HG03095 (cell line): Measurements from ENCODE around the gene KMT2B.
"Not testable (repeated sequence)": the region's sequence is repeated elsewhere in the genome, so short reads cannot be mapped to it uniquely, and the experiment has no call there.

Experiments used
- ATAC-seq: cut with Tn5 transposase; IDR thresholded peaks from one replicate; pipeline ENCODE4 v1.9.1; 2021; ENCODE audit warnings: moderate library complexity; ENCODE audit not compliant: unreplicated experiment

KMT2B gene

GRCh38 chr19:35712567-35713505 is 5.0 kb upstream of the KMT2B start:
- ATAC-seq, result peak; percentile 20

GRCh38 chr19:35713506-35713850 is 4.3 kb upstream of the KMT2B start:
- ATAC-seq, result no peak

- ATAC-seq, result no peak
Measured at GRCh38 chr19:35713904-35714495, 3.8 kb upstream of the KMT2B start.

DNA sequence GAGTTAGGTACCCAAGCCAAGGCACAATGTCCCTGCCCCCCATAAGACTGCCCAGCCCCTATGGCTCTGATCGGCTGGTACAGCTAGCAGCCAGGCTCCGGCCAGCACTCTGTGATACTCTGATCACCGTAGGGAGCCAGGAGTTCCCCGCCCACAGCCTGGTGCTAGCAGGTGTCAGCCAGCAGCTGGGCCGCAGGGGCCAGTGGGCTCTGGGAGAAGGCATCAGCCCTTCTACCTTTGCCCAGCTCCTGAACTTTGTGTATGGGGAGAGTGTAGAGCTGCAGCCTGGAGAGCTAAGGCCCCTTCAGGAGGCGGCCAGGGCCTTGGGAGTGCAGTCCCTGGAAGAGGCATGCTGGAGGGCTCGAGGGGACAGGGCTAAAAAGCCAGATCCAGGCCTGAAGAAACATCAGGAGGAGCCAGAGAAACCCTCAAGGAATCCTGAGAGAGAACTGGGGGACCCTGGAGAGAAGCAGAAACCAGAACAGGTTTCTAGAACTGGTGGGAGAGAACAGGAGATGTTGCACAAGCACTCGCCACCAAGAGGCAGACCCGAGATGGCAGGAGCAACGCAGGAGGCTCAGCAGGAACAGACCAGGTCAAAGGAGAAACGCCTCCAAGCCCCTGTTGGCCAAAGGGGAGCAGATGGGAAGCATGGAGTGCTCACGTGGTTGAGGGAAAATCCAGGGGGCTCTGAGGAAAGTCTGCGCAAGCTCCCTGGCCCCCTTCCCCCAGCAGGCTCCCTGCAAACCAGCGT is 3.0 kb upstream of the KMT2B start:
- ATAC-seq, result no peak

DNA sequence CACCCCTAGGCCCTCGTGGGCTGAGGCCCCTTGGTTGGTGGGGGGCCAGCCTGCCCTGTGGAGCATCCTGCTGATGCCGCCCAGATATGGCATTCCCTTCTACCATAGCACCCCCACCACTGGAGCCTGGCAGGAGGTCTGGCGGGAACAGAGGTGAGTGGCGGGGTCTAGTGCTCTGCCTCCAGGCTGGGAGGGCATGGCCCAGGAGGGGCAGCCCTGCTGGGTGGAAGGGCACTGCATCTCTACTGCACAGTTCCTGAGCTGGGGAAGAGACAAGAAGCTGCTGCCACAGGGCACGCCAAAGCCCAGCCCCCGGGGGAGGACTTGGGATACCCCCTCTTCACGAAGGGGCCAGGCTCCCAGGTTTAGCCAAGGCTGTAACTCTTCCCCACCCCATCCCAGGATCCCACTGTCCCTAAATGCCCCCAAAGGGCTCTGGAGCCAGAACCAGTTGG is 2.4 kb upstream of the KMT2B start:
- ATAC-seq, result no peak

DNA sequence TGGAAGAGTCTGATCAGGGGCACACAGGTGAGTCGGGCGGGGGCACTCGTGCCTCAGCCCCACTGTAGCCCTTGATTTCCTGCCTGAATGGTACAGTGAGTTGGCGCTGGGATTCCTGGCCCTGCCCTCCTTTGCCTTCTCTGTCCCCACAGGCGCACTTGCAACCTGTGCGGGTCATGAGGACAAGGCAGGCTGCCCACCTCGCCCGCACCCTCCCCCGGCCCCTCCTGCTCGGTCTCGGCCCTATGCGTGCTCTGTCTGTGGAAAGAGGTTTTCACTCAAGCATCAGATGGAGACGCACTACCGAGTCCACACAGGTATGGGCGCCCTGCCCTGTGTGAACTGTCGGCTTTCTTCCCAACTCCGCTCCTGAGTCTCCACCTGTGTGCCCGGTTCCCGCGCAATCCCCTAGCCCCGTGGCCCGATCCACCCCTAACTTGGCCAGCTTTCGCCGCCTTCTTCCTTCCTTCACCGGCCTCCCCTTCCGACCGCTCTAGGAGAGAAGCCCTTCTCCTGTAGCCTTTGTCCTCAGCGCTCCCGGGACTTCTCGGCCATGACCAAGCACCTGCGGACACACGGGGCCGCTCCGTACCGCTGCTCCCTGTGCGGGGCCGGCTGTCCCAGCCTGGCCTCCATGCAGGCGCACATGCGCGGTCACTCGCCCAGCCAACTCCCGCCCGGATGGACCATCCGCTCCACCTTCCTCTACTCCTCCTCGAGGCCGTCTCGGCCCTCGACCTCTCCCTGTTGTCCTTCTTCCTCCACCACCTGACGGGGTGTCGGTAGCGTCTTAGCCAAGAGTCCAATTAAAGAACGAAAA is 1.6 kb upstream of the KMT2B start:
- no peak for ATAC-seq

DNA sequence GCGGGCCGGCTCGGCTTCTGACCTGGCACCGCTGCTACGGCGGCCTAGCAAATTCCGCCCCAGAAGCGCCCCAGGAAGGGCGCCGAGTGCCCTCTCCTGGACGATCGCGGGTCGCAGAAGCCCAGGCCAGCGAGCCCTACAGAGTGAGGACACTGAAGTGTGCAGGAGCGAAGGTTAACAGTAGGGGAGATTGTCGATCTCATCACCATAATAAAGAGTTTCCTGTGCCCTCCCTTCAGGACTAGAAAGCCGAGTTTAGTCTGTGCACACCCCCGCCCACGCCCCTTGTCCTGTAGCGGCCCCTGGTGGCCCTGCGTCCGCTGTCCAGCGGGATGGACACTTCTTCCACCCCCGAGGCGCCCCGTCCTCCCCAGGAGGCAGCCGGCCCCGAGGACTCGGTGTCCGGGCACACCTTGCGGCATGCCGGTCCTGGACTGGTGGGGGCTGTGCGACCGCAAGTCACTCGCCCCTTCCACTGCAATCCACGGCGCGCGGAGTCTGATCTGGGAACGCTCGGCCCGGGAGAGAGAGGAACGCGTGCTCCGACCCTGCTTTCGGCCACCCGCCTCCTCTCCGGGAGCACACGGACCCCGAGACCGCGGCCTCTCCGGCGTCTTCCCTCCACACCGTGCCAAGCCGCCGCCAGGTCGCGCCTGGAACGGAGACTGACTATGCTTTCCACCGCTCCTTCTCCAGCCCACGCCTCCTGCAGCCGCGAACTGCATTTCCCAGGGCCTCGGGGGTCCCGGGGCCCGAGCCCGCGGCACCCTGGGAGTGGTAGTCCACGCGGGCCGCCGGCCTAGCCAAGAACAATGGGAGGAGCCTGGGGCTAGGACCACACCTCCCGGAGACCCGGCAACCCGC is 770 bp upstream of the KMT2B start:
- peak; percentile 44 for ATAC-seq

DNA sequence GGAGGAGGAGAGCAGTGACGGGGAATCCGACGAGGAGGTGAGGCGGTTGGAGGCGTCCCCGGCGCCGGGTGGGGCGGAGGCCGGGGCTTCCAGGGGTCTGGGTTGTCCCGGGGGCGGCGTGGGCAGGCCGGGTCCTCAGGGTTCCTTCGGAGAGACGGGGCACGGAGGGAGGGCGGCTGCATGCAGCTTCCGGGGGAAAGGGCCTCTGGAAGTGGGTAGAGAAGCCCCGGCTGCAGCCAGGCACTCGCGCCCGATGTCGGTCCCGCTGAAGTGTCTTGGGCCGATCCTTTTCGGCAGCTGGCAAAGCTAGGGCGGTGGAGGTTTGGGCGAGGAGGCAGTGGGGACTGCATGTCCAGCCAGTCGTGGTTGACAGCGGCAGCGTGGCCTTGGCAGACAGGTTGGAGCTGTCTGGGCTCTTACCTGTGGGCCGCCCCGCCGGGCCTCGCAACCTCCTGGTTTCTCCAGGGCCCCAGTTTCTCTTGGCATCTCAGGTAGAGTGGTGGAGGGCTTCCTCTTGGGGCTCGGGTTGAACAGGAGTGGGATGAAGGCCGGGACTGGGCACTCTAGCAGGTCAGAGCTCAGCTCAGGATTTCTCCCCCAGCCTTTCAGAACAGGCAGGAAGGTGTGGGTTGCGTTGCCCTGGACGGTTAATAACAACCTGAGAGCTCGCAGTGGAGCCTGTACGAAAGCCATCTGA is 690 bp downstream of the KMT2B start:
- no peak for ATAC-seq

DNA sequence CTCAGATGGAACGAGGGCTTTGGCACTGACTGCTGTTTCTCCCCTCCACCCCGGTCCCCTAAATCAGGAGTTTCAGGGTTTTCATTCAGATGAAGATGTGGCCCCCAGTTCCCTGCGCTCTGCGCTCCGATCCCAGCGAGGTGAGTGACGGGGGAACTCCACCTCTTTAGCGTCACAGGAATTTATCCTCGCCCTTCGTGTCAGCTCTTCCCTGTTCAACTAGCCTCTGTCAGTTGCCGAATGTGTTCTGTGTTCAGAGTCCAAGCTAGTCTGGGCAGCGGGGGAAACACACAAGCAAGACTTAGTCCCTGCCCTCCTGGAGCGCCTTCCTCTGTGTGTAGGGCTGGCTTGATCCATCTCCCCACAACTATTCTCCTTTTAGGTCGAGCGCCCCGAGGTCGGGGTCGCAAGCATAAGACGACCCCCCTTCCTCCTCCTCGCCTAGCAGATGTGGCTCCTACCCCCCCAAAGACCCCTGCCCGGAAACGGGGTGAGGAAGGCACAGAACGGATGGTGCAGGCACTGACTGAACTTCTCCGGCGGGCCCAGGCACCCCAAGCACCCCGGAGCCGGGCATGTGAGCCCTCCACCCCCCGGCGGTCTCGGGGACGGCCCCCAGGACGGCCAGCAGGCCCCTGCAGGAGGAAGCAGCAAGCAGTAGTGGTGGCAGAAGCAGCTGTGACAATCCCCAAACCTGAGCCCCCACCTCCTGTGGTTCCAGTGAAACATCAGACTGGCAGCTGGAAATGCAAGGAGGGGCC is 1.8 kb downstream of the KMT2B start:
- no peak for ATAC-seq

DNA sequence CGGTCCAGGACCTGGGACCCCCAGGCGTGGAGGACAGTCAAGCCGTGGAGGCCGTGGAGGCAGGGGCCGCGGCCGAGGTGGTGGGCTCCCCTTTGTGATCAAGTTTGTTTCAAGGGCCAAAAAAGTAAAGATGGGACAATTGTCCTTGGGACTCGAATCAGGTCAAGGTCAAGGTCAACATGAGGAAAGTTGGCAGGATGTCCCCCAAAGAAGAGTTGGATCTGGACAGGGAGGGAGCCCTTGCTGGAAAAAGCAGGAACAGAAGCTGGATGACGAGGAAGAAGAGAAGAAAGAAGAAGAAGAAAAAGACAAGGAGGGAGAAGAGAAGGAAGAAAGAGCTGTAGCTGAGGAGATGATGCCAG is 2.3 kb downstream of the KMT2B start:
- ATAC-seq, result no peak

- no peak for ATAC-seq
Measured at GRCh38 chr19:35720648-35721047, 2.8 kb downstream of the KMT2B start.

DNA sequence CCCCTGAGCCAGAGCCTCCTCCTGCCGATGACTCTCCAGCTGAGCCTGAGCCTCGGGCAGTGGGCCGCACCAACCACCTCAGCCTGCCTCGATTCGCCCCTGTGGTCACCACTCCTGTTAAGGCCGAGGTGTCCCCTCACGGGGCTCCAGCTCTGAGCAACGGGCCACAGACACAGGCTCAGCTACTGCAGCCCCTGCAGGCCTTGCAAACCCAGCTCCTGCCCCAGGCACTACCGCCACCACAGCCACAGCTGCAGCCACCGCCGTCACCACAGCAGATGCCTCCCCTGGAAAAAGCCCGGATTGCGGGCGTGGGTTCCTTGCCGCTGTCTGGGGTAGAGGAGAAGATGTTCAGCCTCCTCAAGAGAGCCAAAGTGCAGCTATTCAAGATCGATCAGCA is 3.6 kb downstream of the KMT2B start:
- ATAC-seq, result no peak

- no peak for ATAC-seq
Measured at GRCh38 chr19:35722461-35722860, 4.7 kb downstream of the KMT2B start.

- no peak for ATAC-seq
Measured at GRCh38 chr19:35722897-35723296, 5.1 kb downstream of the KMT2B start.

DNA sequence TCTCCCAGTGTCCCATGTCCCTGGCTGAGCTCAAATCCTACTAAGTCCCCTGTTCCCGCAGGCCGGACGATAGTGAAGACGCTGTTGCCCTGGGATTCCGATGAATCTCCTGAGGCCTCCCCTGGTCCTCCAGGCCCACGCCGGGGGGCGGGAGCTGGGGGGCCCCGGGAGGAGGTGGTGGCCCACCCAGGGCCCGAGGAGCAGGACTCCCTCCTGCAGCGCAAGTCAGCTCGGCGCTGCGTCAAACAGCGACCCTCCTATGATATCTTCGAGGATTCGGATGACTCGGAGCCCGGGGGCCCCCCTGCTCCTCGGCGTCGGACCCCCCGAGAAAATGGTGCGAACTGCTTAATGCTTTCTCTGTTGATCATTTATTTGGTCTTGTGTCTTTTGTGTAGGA is 5.9 kb downstream of the KMT2B start:
- ATAC-seq, result no peak

DNA sequence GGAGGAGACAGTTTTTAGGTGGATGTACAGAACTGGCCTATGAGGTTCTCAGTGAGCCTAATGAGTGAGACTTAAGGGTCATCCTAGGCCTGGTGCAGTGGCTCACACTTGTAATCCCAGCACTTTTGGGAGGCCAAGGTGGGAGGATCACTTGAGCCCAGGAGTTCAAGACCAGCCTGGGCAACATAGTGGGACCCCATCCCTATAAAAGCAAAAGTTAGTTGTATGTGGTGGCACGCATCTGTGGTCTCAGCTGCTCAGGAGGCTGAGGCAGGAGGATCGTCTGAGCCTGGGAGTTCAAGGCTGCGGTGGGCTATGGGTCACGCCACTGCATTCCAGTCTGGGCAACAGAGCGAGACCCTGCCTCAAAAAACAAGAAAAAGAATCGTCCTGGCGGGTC is 6.3 kb downstream of the KMT2B start:
- not testable (repeated sequence) for ATAC-seq

DNA sequence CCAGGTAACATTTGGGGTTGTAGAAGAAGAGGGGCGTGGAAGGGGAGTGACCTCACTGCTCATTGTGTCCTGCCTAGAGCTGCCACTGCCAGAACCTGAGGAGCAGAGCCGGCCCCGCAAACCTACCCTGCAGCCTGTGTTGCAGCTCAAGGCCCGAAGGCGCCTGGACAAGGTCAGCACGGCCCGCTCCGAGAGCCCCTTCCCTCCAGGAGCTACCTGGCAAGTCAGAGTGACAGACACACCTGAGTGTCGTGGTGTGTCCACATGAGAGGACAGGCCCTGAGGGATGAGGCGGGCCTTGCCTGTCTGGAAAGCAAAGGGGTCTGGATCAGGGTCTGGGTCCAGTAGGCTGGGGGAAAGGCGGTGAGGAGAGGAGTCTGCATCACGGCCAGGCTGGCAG is 6.8 kb downstream of the KMT2B start:
- no peak for ATAC-seq

DNA sequence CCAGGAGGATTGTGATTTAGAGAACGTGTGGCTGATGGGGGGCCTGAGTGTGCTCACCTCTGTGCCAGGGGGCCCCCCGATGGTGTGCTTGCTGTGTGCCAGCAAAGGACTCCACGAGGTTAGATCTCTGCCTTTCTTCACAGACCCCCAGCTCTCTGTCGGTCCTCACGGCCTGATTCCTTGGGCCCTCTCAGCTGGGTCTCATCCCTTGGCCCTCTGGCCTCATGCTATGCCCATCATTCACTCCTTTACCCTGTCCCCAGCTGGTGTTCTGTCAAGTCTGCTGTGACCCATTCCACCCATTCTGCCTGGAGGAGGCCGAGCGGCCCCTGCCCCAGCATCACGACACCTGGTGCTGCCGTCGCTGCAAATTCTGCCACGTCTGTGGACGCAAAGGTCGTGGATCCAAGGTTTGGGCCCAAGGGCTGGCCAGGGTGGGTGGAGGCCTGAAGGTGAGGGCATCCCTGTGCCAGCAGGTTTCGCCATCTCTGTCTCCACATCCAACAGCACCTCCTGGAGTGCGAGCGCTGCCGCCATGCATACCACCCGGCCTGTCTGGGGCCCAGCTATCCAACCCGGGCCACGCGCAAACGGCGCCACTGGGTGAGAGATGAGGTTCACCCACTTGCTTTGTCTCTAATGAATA is 7.5 kb downstream of the KMT2B start:
- ATAC-seq, result no peak
